WI38 (cell line): ENCODE data around the gene ITPRIPL2.

Source experiments
- H3K4me3 ChIP-seq: 2 replicates; pipeline ENCODE4 v1.5.1; 2011; ENCODE audit warnings: low read depth, mild to moderate bottlenecking, control low read depth, low read length
- CTCF ChIP-seq: IDR thresholded peaks from 2 replicates; pipeline ENCODE4 v1.5.1; 2012; ENCODE audit warnings: low read depth, mild to moderate bottlenecking, control low read depth, low read length

The ITPRIPL2 gene

GRCh38 chr16:19162085-19162484, 48.3 kb downstream of the ITPRIPL2 start:
- no peak overlapping the region for H3K4me3 ChIP-seq
- TF ChIP-seq CTCF: no peak

- TF ChIP-seq CTCF: no peak
- H3K4me3 ChIP-seq: no peak overlapping the region
Observed at GRCh38 chr16:19163215-19163614, 49.5 kb downstream of the ITPRIPL2 start.

GRCh38 chr16:19164285-19164684, 50.5 kb downstream of the ITPRIPL2 start:
- TF ChIP-seq CTCF: no peak
- H3K4me3 ChIP-seq: no peak overlapping the region

GRCh38 chr16:19165101-19165500, 51.3 kb downstream of the ITPRIPL2 start:
- TF ChIP-seq CTCF: no peak
- no peak overlapping the region for H3K4me3 ChIP-seq

- no peak for TF ChIP-seq CTCF
Observed at GRCh38 chr16:19166500-19166899, 52.7 kb downstream of the ITPRIPL2 start.

GRCh38 chr16:19167710-19168370, 54.1 kb downstream of the ITPRIPL2 start, which contains the start of gene SYT17:
TSS of gene SYT17 (plus strand) at chr16:19168240. CDS start at chr16:19168647, 407 bp downstream.
- H3K4me3 ChIP-seq: peak within 1 kb of the TSS; percentile 50
- TF ChIP-seq CTCF: peak; percentile 60

More at GRCh38 chr16:19166500-19166899, 52.7 kb downstream of the ITPRIPL2 start:
- no peak overlapping the region for H3K4me3 ChIP-seq

GRCh38 chr16:19168371-19169081, 54.8 kb downstream of the ITPRIPL2 start:
- TF ChIP-seq CTCF: no peak
- H3K4me3 ChIP-seq: peak overlapping the region; percentile 50
